GM12878 (cell line): ENCODE results near the gene PRDM1. TPM values are rescaled to one million over a fixed set of nuclear protein-coding genes. Genes with fewer than 3 reads are reported as not detected.
A peak's percentile ranks its signal among the peaks of the same experiment; 100 is the strongest.

Experiments used
- ATAC-seq: fragments of 200-7000 bp; cut with Tn5 transposase; 3 replicates; pipeline ENCODE4 v1.9.1; 2020; ENCODE audit warnings: mild to moderate bottlenecking, moderate library complexity
- BruUV-seq: library from RNA; stranded (reverse); fragments of 400-500 nt; replicated peaks from 2 replicates; lab custom pipeline; 2021; lab: Mats Ljungman, UMichigan
- CTCF ChIA-PET: fragments of 300-600 bp; sonication (Branson Sonifier 250); formaldehyde crosslinking; extraction: SDS; loops from one replicate; lab custom pipeline; 2021; ENCODE audit warnings: inconsistent platforms; lab: Yijun Ruan, JAX
- POLR2A ChIA-PET: fragments of 350-600 bp; formaldehyde crosslinking; extraction: SDS; loops from one replicate; lab custom pipeline; 2021; ENCODE audit warnings: inconsistent platforms; lab: Charles Lee
- RAD21 ChIA-PET: fragments of 300-600 bp; sonication (Branson Sonifier 250); formaldehyde crosslinking; loops from one replicate; lab custom pipeline; 2023; ENCODE audit warnings: antibody characterized with exemption; ENCODE audit not compliant: unreplicated experiment; lab: Charles Lee
- SMC1A ChIA-PET: fragments of 300-600 bp; sonication (Branson Sonifier 250); formaldehyde crosslinking; loops from one replicate; lab custom pipeline; 2023; ENCODE audit not compliant: unreplicated experiment, uncharacterized antibody; lab: Charles Lee
- DNase-seq: peaks from one replicate; pipeline ENCODE4 v3.0.0-alpha.2; 2011; ENCODE audit warnings: low read depth, low spot score
- FAIRE-seq: peaks from 3 replicates; lab custom pipeline; 2011; peaks lifted over from hg19 to GRCh38; lab: Jason Lieb, UNC
- H2AFZ ChIP-seq: 2 replicates; pipeline ENCODE4 v1.6.0; 2011; ENCODE audit warnings: low read depth, low read length, control low read depth; ENCODE audit not compliant: control insufficient read depth
- H3K27ac ChIP-seq: 2 replicates; pipeline ENCODE4 v1.5.1; 2011; ENCODE audit warnings: control low read depth; ENCODE audit not compliant: control insufficient read depth, insufficient read depth
- H3K27me3 ChIP-seq, 2 experiments: replicated peaks in 1 of 2; 2 replicates each; pipeline versions ENCODE4 v1.6.0 to v1.6.1; 2011; ENCODE audit warnings: low read length in 1 of 2; ENCODE audit not compliant: control insufficient read depth in 2 of 2, insufficient read depth in 2 of 2
- H3K36me3 ChIP-seq, 2 experiments: 2 replicates each; pipeline ENCODE4 v1.5.1; 2011; ENCODE audit warnings: low read length in 1 of 2; ENCODE audit not compliant: control insufficient read depth in 2 of 2, insufficient read depth in 2 of 2
- H3K4me1 ChIP-seq: 2 replicates; pipeline ENCODE4 v1.6.1; 2011; ENCODE audit warnings: mild to moderate bottlenecking, low read length, moderate library complexity, mixed read lengths; ENCODE audit not compliant: control insufficient read depth, insufficient read depth
- H3K4me2 ChIP-seq: 2 replicates; pipeline ENCODE4 v1.6.0; 2011; ENCODE audit warnings: control low read depth; ENCODE audit not compliant: control insufficient read depth, insufficient read depth
- H3K4me3 ChIP-seq: fragments of 200-600 bp; sonication (generic); 2 replicates; pipeline ENCODE4 v1.5.1; 2016
- H3K79me2 ChIP-seq: 2 replicates; pipeline ENCODE4 v1.6.0; 2011; ENCODE audit warnings: low read length; ENCODE audit not compliant: control insufficient read depth, insufficient read depth
- H3K9ac ChIP-seq: 2 replicates; pipeline ENCODE4 v1.8.0; 2011; ENCODE audit warnings: low read length, control low read depth, mixed read lengths; ENCODE audit not compliant: control insufficient read depth, insufficient read depth
- H3K9me3 ChIP-seq: replicated peaks from 3 replicates; pipeline ENCODE4 v1.5.1; 2011; ENCODE audit warnings: mild to moderate bottlenecking, low read length; ENCODE audit not compliant: control insufficient read depth, insufficient read depth
- H4K20me1 ChIP-seq: 2 replicates; pipeline ENCODE4 v1.6.0; 2011; ENCODE audit not compliant: control insufficient read depth, insufficient read depth
- HCFC1 ChIP-seq: fragments of 150-350 bp; IDR thresholded peaks from 2 replicates; pipeline ENCODE4 v1.6.1; 2014; ENCODE audit warnings: low read length
- NBN ChIP-seq: fragments of 450-650 bp; IDR thresholded peaks from 2 replicates; pipeline ENCODE4 v1.6.1; 2016
- POLR2AphosphoS2 ChIP-seq: IDR thresholded peaks from 2 replicates; pipeline ENCODE4 v1.6.1; 2011; ENCODE audit warnings: low read depth, mild to moderate bottlenecking, low read length, improper control_type of control experiment, moderate library complexity
- RFX5 ChIP-seq: IDR thresholded peaks from 2 replicates; pipeline ENCODE4 v1.6.1; 2011; ENCODE audit warnings: low read depth, low read length, improper control_type of control experiment
- SP1 ChIP-seq: IDR thresholded peaks from one replicate; pipeline ENCODE4 v1.6.1; 2011; ENCODE audit warnings: low read depth, low read length
- USF1 ChIP-seq: IDR thresholded peaks from 2 replicates; pipeline ENCODE4 v1.6.1; 2011; ENCODE audit warnings: borderline replicate concordance, low read depth, mild to moderate bottlenecking, moderate library complexity, mixed read lengths, low read length; ENCODE audit not compliant: insufficient read depth; ENCODE audit errors: extremely low read length
- YY1 ChIP-seq: IDR thresholded peaks from 2 replicates; pipeline ENCODE4 v1.6.1; 2011; ENCODE audit warnings: low read depth, mild to moderate bottlenecking, low read length
- ZBTB40 ChIP-seq: fragments of 450-650 bp; IDR thresholded peaks from 2 replicates; pipeline ENCODE4 v1.6.1; 2016; ENCODE audit warnings: mild to moderate bottlenecking, moderate library complexity, borderline replicate concordance
- ZNF622 ChIP-seq: fragments of 450-650 bp; IDR thresholded peaks from 2 replicates; pipeline ENCODE4 v1.6.1; 2017; ENCODE audit warnings: mild to moderate bottlenecking, inconsistent platforms
- WGBS: methylation state at CpG from one replicate; pipeline ENCODE4 v1.1.6; 2016; ENCODE audit warnings: low lambda C conversion rate; ENCODE audit not compliant: insufficient replicate concordance, insufficient coverage; ENCODE audit errors: missing lambda C conversion rate; 5-methylcytosine and 5-hydroxymethylcytosine counted together
- in situ Hi-C: fragments of 300-500 bp; cut with MboI; formaldehyde crosslinking; loops from 9 replicates; pipeline ENCODE4 v1.14.3; 2018; ENCODE audit warnings: mixed read lengths
- intact Hi-C: fragments of 100-400 bp; cut with micrococcal nuclease; formaldehyde crosslinking; loops from one replicate; pipeline ENCODE4 v1.14.2; 2022; ENCODE audit not compliant: unreplicated experiment
- polyA plus RNA-seq, 11 experiments: library from polyadenylated mRNA; depleted of rRNA in 4 of 11; unstranded in 6 of 11; stranded (reverse) in 5 of 11; fragments of >200 nt; fragmentation: Nextera tagmentation in 4 of 11; fragmentation: Illumina TruSeq in 1 of 11; extraction: Ambion mirVana in 4 of 11; extraction: Trizol in 1 of 11; gene quantifications; 1 replicate in 1 of 11; 2 replicates in 10 of 11; pipeline versions ENCODE4 v1.2.1 to v1.2.3, GENCODE V29; 2011 to 2016; ENCODE audit warnings: inconsistent platforms in 2 of 11, missing spikeins in 2 of 11, low read depth in 1 of 11
- total RNA-seq, 4 experiments: library from RNA; depleted of rRNA in 3 of 4; stranded (reverse); fragments of >200 nt in 3 of 4; fragmentation: Illumina TruSeq in 1 of 4; extraction: Trizol in 1 of 4; gene quantifications; 2 replicates each; pipeline versions ENCODE4 v1.2.1 to v1.2.3, GENCODE V29; 2013 to 2021

Gene PRDM1
- total and polyA plus RNA-seq, 10 of the 15 experiments (the other 5 are each of a cell fraction or from before 2014, with no cell fraction given) = 1.9 to 15.8 (median 4.1) TPM

GRCh38 chr6:106109029-106109428 lies 22.9 kb downstream of the PRDM1 start:
- Histone ChIP-seq H3K36me3 (peaks cover 5 to 26% of the 10 kb centered on the region in 2 experiments), H3K9ac (no peak overlapping the region), H3K4me3 (no peak overlapping the region)
- RAD21 ChIA-PET = no interaction called here
- ATAC-seq = no peak
- intact Hi-C loops = no loop called here
- WGBS = 98% methylated on average over 3 of the region's 3 CpGs
- no peak for TF ChIP-seq NBN
- 0 out of 2 replicates have a peak, but pooled peaks have one; percentile 47 for TF ChIP-seq POLR2AphosphoS2
- TF ChIP-seq, all 136 proteins: peak for 1
- H3K79me2 ChIP-seq = peaks cover 5% of the 10 kb centered on the region; the same call in 1 of the 2 replicates
- CTCF ChIA-PET = no interaction called here
- no TSS peak for BruUV-seq
- SMC1A ChIA-PET = no interaction called here
- H3K4me1 ChIP-seq = peaks cover 27% of the 10 kb centered on the region
- POLR2A ChIA-PET = no interaction called here
- H3K4me2 ChIP-seq = no peak overlapping the region
- H2AFZ ChIP-seq = no peak overlapping the region
- H4K20me1 ChIP-seq = peaks cover 5% of the 10 kb centered on the region
- H3K27ac ChIP-seq = no peak overlapping the region
- no peaks in the 10 kb centered on the region; the same call in 2 of the 3 replicates for H3K9me3 ChIP-seq
- DNase-seq (no peak), FAIRE-seq (no peak)
- in situ Hi-C loops = loop anchor here (10.0 kb wide), 1 partner anchor 56 kb away; no protein-coding TSS in a partner anchor
- H3K27me3 ChIP-seq = no peaks in the 10 kb centered on the region; a peak in 1 of 4 replicates

- H3K27ac ChIP-seq = no peak overlapping the region
- TF ChIP-seq HCFC1 (no peak), SP1 (no peak), ZBTB40 (no peak), RFX5 (no peak), ZNF622 (no peak), YY1 (no peak), USF1 (no peak)
Observed at GRCh38 chr6:106110164-106110826, 24.2 kb downstream of the PRDM1 start.

More at GRCh38 chr6:106110164-106110826, 24.2 kb downstream of the PRDM1 start:
- no peak for FAIRE-seq
- Histone ChIP-seq H2AFZ (no peak overlapping the region), H3K9me3 (no peaks in the 10 kb centered on the region; the same call in 2 of the 3 replicates), H4K20me1 (peaks cover 5% of the 10 kb centered on the region), H3K4me2 (no peak overlapping the region), H3K36me3 (peaks cover 3 to 23% of the 10 kb centered on the region in 2 experiments), H3K4me3 (no peak overlapping the region), H3K79me2 (peaks cover 3% of the 10 kb centered on the region; the same call in 1 of the 2 replicates), H3K9ac (no peak overlapping the region), H3K27me3 (no peaks in the 10 kb centered on the region; a peak in 1 of 4 replicates), H3K4me1 (peaks cover 35% of the 10 kb centered on the region)
- DNase-seq = no peak
- in situ Hi-C loops (no loop called here), intact Hi-C loops (no loop called here)
- no TSS peak for BruUV-seq
- ChIA-PET POLR2A (interaction anchor here (0.7 kb wide), 1 partner anchor 16 kb away, joined by 4 read pairs; no protein-coding TSS in a partner anchor), CTCF (interaction anchor here (0.6 to 1.2 kb wide), 2 partner anchors 12 to 178 kb away, joined by 3 to 4 read pairs; no protein-coding TSS in a partner anchor), SMC1A (interaction anchor here (0.6 kb wide), 2 partner anchors 348 to 383 kb away, joined by 3 to 4 read pairs; no protein-coding TSS in a partner anchor), RAD21 (no interaction called here)
- ATAC-seq = 0 out of 3 replicates have a peak, but pooled peaks have one; percentile 7
- 82% methylated on average over 10 of the region's 10 CpGs for WGBS
